Activated naive CD4-positive, alpha-beta T cell treated with Interleukin-2 at 50 U/mL for 16 hours (primary cell): ENCODE results near the gene GREM1.

Source experiments
- DNase-seq: peaks from one replicate; pipeline ENCODE4 v3.0.0-alpha.2; 2020

The GREM1 gene

DNA sequence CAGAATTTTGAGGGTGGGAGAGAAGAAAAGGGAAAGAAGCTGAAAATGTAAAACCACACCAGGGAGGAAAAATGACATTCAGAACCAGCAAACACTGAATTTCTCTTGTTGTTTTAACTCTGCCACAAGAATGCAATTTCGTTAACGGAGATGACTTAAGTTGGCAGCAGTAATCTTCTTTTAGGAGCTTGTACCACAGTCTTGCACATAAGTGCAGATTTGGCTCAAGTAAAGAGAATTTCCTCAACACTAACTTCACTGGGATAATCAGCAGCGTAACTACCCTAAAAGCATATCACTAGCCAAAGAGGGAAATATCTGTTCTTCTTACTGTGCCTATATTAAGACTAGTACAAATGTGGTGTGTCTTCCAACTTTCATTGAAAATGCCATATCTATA lies 15.5 kb downstream of the GREM1 start:
- DNase-seq = no peak

DNA sequence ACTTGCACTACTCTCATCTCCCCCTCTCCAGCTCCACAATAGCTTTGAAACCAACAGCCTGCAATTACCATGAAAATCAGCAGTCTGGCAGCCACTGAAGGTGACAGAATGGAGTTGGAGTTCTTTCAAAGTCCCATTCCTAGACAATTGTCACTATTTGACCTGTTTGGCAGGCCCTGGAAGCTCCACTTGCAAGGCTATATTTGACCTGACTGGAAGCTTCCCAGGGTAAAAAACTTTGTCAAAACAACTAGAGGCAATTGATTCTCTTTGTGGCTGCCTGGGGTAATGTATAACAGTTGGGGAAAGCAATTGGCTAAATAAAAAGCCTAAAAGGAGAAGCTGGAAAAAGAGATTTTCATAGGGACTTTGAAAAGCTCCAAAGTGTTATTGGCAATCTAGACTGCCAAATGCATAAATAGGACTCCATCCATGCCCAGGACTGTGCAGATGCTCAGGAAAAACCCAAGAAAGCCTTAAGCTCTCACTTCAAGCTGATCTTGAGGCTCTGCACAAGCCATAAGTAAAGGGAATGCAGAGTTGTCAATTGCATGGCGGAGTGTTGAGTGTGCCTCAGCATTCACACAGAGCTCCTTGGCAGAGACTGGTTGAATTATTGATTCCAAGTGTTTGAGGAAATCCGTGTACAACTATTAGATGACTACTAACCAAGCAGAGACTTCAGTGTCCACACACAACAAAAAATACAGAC lies 18.3 kb downstream of the GREM1 start:
- no peak for DNase-seq

DNA sequence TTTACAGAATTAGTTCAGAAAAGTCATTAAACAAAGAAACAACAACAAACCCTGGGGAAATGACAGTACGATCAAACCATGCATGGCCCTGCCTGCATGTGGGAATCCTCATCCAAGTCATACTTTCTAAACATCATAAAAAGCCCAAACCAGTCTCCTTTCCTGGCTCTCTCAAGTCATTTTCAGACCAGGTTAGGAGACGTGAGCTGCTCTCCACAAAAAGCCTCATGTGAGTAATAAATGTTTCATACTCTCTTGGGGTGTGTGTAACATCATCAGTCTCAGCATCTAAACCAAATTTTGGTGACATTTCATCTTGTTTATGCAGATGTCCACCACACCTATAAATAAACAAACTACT lies 18.9 kb downstream of the GREM1 start:
- no peak for DNase-seq

DNA sequence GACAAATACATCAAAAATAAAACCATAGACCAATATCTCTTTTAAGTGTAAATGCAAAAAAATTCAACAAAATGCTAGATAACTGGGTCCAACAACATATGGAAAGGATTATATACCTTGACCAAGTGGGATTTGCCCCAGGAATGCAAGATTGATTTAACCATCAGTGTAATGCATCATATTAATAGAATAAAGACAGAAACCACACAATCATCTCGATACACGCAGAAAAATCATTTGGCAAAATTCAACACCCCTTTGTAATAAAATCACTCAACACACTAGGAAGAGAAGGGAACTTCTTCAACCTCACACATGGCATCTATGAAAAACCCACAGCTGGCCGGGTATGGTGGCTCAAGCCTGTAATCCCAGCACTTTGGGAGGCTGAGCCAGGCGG lies 19.5 kb downstream of the GREM1 start:
- DNase-seq = no peak

DNA sequence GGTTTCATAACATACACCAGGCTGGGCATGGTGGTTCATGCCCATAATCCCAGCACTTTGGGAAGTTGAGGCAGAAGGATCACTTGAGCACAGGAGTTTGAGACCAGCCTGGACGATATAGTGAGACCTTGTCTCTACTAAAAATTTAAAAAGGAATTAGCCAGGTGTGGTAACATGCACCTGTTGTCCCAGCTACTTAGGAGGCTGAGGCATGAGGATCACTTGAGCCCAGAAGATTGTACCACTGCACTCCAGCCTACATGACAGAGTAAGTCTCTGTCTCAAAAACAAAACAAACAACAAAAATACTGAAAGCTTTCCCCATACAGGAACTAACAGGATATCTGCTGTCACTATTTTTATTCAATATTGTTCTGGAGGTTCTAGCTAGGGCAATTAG lies 20.9 kb downstream of the GREM1 start:
- no peak for DNase-seq

DNA sequence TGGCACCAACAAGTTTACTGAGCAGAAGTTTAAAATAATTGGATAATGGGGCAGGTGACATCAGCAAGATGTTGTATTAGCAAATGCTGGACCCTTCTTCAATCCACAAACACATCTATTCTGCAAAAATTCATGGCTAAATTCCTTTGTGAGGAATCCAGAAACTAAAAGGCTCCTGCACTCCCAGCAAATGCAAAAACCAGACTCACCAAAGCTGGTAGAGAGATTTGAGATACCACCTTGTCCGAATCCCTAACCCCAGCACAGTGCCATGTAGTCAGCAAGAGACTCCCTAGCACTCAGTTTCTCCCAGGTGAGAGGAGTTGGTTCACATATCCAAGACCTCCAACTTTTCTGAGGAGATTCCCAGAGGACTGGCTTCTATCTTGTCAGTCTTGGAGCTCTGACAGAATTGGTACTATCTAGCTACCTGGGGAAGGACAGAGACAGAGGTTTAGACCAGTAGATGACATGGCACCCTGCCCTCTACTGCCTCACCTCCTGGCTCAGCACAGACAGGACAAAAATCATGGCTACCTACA lies 21.8 kb downstream of the GREM1 start:
- DNase-seq = no peak

DNA sequence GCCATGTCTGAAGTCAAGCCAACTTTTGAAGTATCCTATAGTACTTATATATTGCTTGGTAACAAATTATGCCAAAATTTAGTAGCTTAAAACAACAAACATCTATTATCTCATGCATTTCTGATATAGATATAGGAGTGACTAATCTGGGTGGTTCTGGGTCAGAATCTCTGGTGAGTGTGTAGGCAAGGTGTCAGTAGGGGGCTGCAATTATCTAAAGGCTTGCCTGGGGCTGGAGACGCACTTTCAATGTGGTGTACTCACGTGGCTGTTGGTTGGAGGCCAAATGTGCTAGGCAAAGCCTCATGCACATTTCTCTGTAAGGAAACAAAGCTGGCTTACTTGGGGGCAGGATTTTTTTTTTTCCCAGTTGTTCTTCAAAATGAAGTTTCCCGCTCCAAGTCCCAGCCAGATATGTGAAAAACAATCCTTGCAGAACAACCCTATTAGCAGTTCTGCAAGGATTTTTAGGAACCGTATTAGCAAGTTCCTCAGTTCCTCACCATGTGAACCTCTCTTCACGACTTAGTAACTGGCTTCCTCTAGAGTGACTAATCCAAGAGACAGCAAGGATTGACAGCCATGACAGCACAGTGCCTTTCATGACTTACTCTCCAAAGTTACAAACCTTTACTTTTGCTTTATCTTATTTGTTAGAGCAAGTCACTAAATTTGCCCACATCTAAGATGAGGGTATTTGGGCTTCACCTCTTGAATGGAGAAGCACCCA lies 25.8 kb downstream of the GREM1 start:
- DNase-seq = no peak

DNA sequence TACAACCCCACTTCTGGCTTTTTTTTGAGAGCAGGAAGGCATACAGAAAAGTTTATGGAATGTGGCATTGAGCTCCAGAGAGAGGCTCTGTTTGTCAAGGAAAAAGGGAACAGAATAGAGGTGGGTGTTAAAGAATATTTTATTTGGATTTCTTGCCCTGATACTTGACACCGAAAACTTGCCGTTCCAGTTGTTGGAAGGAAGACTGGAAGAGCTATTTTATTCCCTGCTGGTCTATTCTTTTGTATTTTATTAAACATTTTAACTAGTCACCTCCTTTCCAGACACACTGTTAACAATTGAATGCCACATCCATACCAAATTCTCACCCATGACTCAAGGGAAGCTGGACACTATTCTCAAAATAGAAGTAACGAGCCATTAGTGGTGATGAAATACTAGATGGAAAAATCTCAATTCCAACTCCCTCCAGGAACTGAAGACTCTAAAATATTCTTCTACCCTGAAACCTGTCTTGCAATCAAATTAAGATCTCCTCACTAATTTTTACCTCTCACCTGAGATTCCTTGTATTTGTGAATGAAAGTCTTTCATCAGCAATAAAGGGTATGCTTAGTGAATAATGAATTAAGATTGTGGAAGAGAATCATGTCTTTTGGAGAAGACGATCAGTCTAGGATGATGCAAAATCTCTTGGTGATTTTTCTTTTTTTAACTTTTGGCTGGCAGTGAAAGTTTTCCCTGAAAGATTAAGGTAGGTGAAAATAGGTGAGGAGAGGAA lies 28.5 kb downstream of the GREM1 start:
- no peak for DNase-seq

DNA sequence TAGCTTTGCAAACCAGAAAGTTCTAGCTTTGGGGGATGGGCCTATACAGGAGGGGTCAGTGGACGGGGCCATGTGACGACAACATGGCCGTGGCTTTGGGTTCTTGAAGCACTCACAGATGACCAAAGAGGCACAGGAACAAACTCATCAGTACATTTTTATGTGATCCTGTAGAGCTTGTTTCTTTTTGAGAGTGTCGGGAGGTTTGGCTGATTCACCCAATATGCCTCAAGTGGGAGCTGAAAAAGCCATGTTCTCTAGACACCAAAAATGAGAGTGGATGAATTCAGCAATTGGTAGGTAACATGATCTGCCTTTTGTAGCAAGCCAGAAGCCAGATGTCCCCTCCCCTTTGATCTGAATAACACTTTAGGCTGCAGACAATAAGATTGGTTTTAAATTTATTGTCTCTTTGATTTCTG lies 30.1 kb downstream of the GREM1 start:
- DNase-seq = no peak

DNA sequence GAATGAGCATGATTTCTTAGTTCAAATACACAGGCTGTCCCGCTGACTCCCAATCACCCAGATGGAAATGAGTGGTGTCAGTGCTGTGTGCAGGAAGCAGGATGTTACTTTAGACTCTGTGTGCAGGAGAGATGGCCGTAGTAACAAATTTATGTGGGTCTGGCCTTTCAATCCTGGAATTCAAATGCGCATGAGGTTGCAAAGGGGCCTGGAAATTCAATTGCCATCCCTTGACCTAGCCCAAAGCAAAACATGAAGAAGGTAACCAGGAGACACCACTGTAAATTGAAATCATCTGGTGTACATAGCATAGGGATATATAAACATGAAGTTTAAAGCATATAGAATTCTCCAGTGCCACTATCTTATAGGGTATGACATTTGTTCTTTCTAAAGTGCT lies 33.2 kb downstream of the GREM1 start:
- no peak for DNase-seq

DNA sequence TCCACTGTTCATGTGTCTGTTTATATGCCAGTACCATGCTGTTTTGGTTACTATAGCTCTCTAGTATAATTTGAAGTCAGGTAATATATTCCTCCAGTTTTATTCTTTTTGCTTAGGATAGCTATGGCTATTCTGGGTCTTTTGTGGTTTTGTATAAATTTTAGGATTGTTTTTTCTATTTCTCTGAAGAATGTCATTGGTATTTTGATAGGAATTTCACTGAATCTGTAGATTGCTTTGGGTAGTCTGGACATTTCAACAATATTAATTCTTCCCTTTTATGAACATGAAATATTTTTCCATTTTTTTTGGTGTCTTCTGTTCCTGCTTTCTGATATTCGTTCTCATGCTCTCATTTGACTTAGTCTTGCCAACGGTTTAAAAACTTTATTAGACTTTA lies 39.6 kb downstream of the GREM1 start:
- DNase-seq = no peak

DNA sequence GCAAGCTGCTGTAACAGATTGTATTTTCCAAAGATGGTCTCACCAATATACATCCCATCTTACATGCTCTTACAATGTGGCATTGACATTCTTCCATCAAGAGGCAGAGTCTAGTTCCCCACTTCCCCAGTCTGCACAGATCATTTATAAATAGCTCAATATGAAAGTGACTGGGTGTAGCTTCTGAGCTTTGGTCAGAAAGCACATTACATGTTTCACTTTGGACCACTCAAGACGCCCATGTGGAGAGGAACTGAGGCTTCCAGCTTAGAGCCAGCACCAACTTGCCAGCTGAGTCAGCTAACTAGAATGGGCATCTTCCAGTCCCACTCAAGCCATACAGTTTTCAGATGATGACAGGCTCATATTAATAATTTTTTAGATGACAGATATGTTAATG lies 45.5 kb downstream of the GREM1 start:
- no peak for DNase-seq

DNA sequence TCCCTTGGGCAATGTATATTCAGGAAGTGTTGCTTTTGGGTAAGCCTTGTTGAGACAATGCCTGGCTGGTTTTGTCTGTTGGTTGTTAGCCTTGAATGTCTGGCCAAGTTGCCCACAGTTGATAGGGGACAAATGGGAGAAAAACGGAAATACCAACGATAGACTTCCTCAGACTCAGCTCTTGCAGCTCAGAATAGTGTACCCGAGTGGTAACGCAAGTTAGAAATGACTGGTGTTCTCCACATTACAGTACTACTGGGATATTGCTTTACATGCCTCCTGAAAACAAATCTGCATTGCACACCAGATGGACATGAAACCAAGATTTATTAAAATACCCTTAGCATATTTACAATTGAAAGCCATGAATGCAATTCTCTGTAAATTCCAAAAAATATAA lies 47.4 kb downstream of the GREM1 start:
- DNase-seq = no peak

DNA sequence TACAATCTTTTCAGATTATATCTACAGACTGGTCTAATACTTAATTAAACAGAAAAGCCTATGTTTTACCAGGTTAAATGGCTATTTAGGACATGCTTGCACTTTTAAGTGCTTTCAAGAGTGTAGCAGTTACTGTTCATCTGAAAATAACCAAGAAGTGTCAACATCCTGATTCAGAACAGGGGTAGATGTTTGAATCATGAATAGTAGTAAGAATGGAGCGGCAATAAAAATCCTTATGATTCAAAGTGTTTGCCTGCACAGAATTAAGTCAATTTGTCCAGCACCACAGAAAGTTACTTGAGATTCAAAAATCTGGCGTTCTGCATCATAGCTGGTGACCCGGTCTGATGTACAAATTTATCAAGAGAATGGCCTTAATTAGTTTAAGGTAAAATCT lies 48.3 kb downstream of the GREM1 start:
- DNase-seq = no peak

DNA sequence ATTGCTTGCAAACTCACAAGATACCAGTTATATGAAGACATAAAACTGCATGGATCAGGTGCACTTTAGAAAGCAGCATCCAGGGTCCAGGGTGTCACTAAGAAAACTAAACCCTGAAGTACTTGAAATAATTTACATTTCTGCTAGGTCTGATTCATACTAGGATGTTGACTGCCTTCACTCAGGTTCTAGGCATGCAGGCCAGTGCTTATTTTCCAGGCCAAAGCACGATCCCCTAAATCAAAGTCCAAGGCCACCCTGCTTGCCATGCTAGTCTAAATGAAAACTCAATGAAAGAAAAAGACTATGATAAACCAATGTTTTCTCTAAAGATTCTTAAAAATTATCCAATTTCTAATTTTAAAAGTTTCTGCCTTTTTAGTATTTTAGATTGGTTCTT lies 49.4 kb downstream of the GREM1 start:
- no peak for DNase-seq

DNA sequence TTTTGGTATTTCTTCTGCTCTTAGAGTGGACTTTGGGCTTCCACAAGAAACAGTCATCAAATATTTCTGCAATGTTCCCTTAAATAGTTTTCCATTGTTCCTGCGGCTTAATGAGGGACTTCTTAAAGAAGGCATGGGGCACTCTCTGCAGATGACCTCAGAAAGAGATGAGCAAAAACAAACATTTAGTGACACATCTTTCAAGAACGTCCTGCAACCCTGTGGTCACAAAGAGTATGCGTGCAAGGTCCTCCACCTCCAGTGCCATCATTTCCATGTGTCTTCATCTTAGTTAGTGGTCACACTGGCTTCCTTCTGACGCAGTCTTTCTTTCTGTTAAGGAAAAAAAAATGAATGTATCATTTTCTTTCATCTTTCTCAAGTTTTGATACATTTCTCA lies 56.2 kb downstream of the GREM1 start:
- DNase-seq = no peak

DNA sequence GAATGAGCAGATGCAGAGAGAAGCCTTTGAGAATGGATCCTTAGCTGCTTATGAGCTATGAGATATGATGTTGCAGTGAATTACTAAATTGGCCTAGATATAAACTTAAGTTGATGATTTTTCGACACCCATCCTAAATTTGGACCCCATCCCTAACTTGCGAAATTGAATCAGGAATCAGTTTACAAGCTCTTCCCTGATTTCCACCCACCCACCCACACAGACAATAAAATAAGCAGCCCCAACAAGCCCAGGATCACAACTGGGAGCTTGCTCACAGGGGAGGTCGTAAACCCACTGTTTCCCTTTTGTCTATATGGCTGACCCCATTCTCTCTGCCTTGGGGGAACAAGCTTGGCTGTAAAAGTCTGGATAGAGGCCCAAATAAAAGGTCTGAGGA lies 57.3 kb downstream of the GREM1 start:
- DNase-seq = no peak

DNA sequence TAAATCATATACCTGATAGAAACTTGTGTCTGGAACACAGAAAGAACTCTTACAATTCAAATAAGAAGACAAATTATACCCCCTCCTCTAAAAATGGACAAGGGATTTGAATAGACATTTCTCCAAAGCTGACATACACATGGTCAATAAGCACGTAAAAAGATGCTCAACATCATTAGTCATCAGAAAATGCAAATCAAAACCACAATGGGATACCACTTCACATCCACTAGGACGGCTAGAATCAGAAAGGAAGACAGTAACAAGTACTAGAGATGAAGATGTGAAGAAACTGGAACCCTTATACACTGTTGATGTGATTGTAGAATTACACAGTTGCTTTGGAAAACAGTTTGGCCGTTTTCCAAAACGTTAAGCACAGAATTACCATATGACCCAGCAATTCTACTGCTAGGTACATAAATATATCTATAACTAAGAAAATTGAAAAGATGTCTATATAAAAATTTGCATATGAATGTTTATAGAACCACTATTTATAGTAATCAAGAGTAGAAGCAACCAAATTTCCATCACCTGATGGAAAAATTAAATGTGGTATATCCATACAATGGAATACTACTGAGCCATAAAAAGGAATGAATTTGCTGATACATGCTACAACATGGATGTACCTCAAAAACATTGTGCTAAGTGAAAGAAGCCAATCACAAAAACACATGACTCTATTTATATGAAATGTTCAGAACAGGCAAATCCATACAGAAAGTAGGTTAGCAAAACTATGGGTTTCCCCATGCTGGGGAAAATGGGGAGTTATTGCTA lies 60.8 kb downstream of the GREM1 start:
- DNase-seq = no peak

DNA sequence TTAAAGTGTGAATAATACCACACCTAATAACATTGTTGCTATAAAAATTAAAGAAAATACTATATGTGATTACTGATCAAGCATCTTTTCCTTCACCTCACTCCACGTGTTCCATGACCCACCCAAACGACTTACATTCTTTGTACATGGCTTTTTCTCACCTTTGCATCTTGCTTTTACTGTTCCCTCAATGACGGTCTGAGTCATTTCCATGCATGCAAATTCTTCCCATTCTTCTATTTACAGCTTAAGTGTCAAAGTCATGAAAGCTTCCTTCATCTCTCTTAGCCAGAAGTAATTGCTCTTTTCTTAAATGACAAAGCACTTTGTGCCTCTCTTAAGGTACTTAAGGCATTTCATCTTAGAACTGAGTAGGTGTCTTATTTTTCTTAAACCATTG lies 64.0 kb downstream of the GREM1 start:
- no peak for DNase-seq

DNA sequence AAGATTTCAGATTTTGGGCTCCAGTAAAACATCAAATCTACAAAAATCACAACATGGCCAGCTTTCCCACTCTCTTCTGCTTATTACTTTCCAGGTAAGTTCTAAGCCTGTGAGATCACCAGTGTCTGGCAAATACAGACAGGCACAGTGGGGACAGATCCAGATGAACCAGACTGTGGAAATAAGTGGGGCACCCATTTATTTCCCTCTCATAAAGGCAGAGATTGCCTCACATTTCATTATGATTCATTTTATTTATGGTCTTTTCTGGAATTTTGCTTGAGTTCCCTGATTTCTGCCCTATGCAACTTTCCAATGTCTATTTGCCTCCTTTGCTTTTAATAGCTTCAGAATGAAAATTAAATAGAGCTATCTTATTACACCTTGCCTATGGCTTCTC lies 66.8 kb downstream of the GREM1 start:
- no peak for DNase-seq

DNA sequence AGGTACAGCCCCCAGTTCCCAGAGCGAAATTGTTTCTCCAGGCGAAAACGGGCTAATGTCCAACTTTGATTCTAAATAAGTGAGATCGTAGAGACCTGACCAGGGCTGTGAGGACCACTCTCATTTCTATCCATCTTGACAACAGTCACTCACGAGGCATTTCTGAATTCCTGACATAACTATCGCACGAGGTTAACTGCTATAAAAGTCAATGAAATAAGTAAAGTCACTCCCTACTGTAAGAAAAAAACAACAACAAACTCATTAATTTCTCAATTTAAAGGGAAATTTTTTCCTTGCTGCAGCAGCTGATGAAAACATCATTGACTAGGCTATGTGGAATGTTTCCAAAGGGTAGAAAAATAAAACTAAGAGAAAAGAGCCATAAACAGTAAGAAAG lies 69.1 kb downstream of the GREM1 start:
- DNase-seq = no peak

DNA sequence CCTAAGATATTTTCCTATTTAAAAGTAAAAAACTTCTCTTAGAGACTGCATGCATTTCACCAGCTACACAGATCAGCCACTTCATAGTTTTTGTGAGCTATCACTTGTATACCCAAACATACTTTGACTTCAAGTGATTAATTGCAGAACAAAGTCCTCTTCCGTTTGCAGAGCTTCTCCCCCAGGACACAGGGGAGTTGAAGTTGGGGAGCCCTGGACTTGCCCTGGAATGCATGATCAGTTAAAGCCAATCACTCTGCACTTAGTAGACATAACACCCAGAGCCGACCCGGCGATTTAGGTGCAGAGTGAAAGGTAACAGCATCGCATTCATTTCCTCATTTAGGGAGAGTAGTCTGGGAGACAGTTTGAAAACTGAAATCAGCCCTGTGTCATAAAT lies 70.1 kb downstream of the GREM1 start:
- no peak for DNase-seq

DNA sequence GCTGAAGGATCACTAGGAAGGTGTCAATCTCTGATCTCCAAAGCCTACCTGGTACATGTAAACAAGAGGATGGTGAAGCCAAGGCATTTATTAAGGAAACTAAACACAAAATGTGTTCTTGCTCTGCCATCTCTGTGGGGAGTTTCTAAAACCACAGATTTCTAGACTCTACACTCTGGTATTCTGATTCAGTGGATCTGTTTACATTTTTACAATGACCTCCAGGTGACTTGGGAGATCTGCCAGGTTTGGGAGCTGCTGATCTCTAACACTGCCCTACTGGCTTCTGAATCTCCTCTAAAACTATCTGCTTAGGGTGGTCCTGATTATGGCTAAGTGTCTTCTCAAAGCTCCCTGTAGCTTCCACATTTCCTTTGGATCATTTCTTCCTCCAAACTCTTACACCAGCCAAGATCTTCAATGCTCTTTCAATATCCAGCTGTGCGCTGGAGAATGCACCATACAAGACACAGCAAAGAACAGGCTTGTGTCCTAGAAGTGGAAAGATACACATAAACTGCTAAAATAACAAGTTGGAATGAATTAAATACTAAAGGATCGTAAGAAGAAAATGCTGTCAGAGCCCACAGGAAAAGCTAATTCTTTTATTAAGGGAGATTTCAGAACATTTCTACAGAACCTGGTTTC lies 72.7 kb downstream of the GREM1 start:
- DNase-seq = no peak
